Epithelial cell of esophagus (primary cell): ENCODE data around the gene PTMA.
"Not testable (repeated sequence)": the region's sequence is repeated elsewhere in the genome, so short reads cannot be mapped to it uniquely, and the experiment has no call there.

ENCODE experiments used
- DNase-seq: peaks from one replicate; pipeline ENCODE4 v3.0.0; 2010; ENCODE audit warnings: low read depth
- H3K4me3 ChIP-seq: 2 replicates; pipeline ENCODE4 v1.5.1; 2011; ENCODE audit warnings: mild to moderate bottlenecking, low read length, control low read depth
- TF ChIP-seq, protein P1 (sequence below): IDR thresholded peaks from 2 replicates; pipeline ENCODE4 v1.5.1; 2011; ENCODE audit warnings: low read depth, mild to moderate bottlenecking, low read length, control low read depth, inconsistent platforms; ENCODE audit not compliant: insufficient read depth; ENCODE audit errors: missing control alignments

The PTMA gene

DNA sequence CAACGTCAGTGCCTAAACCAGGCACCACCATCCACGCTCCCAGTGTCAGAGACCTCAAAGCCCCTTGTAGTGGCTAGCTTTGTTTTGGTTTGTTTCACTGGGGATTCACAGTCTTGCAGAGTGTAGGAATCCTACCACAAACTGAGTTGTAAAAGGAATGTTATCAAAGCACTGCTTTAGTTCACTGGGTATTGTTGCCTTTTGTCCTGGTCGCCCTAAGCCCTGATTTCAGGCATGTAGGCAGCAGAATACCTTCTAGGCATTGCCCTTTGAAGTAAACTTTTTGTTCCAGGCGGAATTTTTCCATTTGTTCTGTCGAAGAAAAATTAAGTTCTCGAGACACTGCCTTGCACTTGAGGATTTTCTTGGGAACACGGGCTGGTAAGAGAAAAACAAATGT is 29.4 kb downstream of the PTMA start:
- TF ChIP-seq, protein P1, sequence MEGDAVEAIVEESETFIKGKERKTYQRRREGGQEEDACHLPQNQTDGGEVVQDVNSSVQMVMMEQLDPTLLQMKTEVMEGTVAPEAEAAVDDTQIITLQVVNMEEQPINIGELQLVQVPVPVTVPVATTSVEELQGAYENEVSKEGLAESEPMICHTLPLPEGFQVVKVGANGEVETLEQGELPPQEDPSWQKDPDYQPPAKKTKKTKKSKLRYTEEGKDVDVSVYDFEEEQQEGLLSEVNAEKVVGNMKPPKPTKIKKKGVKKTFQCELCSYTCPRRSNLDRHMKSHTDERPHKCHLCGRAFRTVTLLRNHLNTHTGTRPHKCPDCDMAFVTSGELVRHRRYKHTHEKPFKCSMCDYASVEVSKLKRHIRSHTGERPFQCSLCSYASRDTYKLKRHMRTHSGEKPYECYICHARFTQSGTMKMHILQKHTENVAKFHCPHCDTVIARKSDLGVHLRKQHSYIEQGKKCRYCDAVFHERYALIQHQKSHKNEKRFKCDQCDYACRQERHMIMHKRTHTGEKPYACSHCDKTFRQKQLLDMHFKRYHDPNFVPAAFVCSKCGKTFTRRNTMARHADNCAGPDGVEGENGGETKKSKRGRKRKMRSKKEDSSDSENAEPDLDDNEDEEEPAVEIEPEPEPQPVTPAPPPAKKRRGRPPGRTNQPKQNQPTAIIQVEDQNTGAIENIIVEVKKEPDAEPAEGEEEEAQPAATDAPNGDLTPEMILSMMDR, result no peak
- no peak for DNase-seq
- no peak overlapping the region for H3K4me3 ChIP-seq

- no peak overlapping the region for H3K4me3 ChIP-seq
- no peak for DNase-seq
- TF ChIP-seq, protein P1, result no peak
These were observed 35.2 kb downstream of the PTMA start for GRCh38 chr2:231743376-231744116.

DNA sequence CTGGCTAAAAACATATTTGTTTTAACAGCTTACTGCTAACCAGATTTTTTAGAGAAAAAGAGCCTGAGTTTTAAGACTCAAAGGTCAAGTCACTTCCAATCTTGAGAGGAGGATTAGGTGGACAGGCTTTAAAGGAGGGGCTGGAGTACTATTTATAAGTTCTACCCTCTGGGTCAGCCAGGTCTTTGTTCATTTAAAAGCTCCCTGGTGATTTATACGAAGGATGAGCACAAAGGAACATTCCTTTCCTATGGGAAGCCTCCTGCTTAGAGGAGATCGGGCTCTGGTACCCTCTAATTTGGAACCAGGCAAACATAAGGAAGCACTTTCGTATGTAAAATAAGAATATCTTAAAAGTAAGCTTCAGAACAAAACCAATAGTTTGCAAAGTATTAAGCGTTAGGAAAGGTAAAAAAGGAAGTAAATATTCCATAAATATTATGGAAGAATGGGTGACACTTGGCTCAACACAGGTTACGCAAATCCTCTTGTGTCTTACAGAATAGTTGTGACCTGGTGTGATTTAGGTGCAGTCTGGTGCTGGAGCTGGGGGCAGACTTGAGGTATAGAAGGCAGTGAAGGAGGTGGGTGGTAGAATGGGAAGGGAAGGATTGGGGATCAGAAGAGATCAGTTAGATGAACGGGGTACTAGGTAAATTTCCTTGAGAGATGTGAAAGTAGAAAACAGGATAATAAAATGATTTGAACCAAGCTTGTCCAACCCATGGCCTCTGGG is 37.1 kb downstream of the PTMA start:
- no peak for DNase-seq
- H3K4me3 ChIP-seq, result no peak overlapping the region
- TF ChIP-seq, protein P1, result no peak

- not testable (repeated sequence) for H3K4me3 ChIP-seq, DNase-seq
These were observed 40.0 kb downstream of the PTMA start for GRCh38 chr2:231748153-231748896.

DNA sequence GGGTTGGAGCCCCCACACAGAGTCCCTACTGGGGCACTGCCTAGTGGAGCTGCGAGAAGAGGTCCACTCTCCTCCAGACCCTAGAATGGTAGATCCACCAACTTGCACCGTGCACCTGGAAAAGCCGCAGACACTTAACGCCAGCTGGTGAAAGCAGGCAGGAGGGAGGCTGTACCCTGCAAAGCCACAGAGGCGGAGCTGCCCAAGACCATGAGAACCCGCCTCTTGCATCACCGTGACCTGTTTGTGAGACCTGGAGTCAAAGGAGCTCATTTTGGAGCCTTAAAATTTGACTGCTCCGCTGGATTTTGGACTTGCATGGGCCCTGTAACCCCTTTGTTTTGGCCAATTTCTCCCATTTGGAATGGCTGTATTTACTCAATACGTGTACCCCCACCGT is 40.7 kb downstream of the PTMA start:
- H3K4me3 ChIP-seq, DNase-seq: not testable (repeated sequence)

DNA sequence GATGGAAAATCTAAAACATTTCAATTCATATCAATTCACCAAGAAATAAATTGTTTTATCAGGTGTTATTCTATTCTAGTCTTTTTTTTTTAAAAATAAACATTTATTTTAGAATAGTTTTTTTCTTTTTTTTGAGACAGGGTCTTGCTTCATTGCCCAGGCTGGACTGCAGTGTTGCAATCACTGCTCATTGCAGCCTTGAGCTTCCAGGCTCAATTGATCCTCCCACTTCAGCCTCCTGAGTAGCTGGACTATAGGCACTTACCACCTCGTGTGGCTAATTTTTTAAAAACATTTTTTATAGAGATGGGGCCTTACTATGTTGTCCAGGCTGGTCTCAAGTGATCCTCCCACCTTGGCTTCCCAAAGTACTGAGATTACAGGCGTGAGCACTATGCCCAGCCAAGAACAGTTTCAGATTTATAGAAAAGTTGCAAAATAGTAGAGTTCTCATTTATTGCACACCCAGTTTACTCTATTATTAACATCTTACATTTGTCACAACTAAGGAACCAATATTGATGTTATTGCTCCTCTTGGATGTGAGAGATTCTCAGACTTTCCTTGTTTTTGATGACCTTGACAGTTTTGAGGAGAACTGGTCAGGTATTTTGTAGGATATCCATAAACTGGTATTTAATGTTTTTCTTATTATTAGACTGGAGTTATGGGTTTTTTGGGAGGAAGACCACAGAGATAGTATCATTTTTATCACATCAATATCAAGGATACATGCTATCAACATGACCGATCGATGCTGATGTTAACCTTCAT is 42.9 kb downstream of the PTMA start:
- H3K4me3 ChIP-seq, result no peak overlapping the region
- DNase-seq, result no peak
- TF ChIP-seq, protein P1, result no peak

GRCh38 chr2:231752061-231752460 is 43.7 kb downstream of the PTMA start:
- no peak overlapping the region for H3K4me3 ChIP-seq
- no peak for DNase-seq
- TF ChIP-seq, protein P1, result no peak
